ENCODE measurements around the gene ASXL1.

Gene ASXL1

DNA sequence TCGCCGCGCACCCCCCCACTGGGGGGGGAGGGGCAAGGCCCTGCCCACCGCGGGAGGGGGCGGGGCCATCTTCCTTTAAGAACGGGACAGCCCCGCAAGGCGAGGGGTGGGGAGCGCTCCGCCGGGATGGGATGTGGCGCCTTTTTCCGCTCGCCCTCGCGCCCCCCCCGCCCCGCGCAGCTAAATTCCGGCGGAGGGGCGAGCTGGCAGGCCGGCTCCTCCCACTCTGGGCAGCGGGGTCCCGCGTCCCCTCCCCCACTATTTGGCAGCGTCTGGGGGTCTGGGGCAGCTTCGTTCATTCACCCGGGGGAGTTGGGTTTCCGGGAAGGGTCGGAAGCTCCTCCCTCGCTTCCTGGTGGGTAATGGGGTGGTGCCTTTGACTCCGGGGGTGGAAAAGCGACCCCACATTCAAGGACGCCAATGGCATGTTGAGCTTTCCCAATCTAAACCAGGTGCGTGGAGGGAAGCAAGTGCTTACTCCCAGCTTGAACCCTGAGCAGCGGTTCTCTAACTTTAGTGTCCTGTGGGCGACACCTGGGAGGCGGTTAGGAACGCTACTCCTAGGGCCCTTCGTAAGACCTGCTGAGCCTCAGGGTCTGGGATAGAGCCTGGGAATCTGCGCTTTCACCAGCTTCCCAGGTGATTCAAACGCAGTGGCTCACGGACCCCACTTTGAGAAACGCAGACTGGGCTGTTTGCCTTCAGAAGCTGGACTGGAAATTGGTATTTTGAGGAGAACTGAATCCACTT is 927 bp downstream of the ASXL1 start:
- TF ChIP-seq ISL1 (CRISPR knock-in tag; IDR thresholded peaks at IDR 0.05) (no peak), TOX (CRISPR knock-in tag; IDR thresholded peaks at IDR 0.05; ENCODE audit: borderline replicate concordance) (no peak), GLIS3 (CRISPR knock-in tag; IDR thresholded peaks at IDR 0.05) (0 out of 2 replicates have a peak, but pooled peaks have one; percentile 44), BACH2 (CRISPR knock-in tag; IDR thresholded peaks at IDR 0.05; ENCODE audit: borderline replicate concordance) (no peak), ZC3H10 (CRISPR knock-in tag; IDR thresholded peaks at IDR 0.05) (no peak), PPARA (CRISPR knock-in tag; IDR thresholded peaks at IDR 0.05; ENCODE audit: borderline replicate concordance) (no peak), ZNF8 (CRISPR knock-in tag; IDR thresholded peaks at IDR 0.05) (no peak), SNAI2 (CRISPR knock-in tag; IDR thresholded peaks at IDR 0.05) (no peak), ZFP3 (CRISPR knock-in tag; IDR thresholded peaks at IDR 0.05) (no peak)
- TF ChIP-seq, protein P1, sequence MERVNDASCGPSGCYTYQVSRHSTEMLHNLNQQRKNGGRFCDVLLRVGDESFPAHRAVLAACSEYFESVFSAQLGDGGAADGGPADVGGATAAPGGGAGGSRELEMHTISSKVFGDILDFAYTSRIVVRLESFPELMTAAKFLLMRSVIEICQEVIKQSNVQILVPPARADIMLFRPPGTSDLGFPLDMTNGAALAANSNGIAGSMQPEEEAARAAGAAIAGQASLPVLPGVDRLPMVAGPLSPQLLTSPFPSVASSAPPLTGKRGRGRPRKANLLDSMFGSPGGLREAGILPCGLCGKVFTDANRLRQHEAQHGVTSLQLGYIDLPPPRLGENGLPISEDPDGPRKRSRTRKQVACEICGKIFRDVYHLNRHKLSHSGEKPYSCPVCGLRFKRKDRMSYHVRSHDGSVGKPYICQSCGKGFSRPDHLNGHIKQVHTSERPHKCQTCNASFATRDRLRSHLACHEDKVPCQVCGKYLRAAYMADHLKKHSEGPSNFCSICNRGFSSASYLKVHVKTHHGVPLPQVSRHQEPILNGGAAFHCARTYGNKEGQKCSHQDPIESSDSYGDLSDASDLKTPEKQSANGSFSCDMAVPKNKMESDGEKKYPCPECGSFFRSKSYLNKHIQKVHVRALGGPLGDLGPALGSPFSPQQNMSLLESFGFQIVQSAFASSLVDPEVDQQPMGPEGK (CRISPR knock-in tag; IDR thresholded peaks at IDR 0.05; ENCODE audit: borderline replicate concordance): peak; percentile 89; the same call in 1 of the 2 replicates
- TF ChIP-seq, protein P2, sequence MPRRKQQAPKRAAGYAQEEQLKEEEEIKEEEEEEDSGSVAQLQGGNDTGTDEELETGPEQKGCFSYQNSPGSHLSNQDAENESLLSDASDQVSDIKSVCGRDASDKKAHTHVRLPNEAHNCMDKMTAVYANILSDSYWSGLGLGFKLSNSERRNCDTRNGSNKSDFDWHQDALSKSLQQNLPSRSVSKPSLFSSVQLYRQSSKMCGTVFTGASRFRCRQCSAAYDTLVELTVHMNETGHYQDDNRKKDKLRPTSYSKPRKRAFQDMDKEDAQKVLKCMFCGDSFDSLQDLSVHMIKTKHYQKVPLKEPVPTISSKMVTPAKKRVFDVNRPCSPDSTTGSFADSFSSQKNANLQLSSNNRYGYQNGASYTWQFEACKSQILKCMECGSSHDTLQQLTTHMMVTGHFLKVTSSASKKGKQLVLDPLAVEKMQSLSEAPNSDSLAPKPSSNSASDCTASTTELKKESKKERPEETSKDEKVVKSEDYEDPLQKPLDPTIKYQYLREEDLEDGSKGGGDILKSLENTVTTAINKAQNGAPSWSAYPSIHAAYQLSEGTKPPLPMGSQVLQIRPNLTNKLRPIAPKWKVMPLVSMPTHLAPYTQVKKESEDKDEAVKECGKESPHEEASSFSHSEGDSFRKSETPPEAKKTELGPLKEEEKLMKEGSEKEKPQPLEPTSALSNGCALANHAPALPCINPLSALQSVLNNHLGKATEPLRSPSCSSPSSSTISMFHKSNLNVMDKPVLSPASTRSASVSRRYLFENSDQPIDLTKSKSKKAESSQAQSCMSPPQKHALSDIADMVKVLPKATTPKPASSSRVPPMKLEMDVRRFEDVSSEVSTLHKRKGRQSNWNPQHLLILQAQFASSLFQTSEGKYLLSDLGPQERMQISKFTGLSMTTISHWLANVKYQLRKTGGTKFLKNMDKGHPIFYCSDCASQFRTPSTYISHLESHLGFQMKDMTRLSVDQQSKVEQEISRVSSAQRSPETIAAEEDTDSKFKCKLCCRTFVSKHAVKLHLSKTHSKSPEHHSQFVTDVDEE (CRISPR knock-in tag; IDR thresholded peaks at IDR 0.05): 0 out of 2 replicates have a peak, but pooled peaks have one; percentile 36
- TF ChIP-seq, protein P3, sequence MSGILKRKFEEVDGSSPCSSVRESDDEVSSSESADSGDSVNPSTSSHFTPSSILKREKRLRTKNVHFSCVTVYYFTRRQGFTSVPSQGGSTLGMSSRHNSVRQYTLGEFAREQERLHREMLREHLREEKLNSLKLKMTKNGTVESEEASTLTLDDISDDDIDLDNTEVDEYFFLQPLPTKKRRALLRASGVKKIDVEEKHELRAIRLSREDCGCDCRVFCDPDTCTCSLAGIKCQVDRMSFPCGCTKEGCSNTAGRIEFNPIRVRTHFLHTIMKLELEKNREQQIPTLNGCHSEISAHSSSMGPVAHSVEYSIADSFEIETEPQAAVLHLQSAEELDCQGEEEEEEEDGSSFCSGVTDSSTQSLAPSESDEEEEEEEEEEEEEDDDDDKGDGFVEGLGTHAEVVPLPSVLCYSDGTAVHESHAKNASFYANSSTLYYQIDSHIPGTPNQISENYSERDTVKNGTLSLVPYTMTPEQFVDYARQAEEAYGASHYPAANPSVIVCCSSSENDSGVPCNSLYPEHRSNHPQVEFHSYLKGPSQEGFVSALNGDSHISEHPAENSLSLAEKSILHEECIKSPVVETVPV (CRISPR knock-in tag; IDR thresholded peaks at IDR 0.05): no peak
- ATAC-seq: peak; percentile 26

DNA sequence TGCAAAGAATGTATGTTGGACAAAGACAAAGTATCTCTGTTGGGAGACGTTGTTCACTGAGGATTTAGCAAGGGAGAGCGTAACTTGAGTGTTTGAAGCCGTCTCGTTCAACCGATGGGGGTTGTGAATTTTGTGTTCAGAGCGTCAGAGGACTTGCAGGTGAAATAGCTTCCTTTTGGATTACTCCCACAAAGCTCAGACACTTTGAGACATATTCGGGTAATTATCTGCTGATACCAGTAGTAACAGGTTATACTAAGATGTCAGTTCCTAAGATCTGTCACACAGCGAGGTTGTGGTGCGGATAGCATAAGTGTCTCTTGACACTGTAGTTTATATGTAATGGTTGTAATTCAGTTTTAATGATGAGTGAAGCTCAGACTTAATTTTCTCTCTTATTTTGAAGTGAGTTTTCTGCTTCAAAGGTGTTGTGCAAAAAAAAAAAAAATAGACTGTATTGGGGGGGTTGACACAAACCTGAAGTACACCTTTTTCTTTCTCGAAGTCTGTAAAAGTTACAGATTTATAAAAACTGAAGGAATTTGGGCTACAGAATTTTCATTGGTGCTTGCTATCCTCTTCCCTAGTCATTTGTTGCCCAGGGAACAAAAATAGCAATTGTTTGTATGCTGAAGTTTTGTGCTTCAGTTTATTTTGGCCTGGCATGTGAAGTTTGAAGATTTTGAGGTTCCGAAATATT is 1.7 kb downstream of the ASXL1 start:
- TF ChIP-seq TCF4 (CRISPR knock-in tag; IDR thresholded peaks at IDR 0.05; ENCODE audit: borderline replicate concordance) (no peak), ZNF8 (CRISPR knock-in tag; IDR thresholded peaks at IDR 0.05) (no peak), SNAI2 (CRISPR knock-in tag; IDR thresholded peaks at IDR 0.05) (no peak), ARNTL (CRISPR knock-in tag; IDR thresholded peaks at IDR 0.05; ENCODE audit: borderline replicate concordance, low read depth) (no peak), ZNF565 (CRISPR knock-in tag; conservative IDR thresholded peaks at IDR 0.05; ENCODE audit: low read depth) (no peak)
- no peak for ATAC-seq

DNA sequence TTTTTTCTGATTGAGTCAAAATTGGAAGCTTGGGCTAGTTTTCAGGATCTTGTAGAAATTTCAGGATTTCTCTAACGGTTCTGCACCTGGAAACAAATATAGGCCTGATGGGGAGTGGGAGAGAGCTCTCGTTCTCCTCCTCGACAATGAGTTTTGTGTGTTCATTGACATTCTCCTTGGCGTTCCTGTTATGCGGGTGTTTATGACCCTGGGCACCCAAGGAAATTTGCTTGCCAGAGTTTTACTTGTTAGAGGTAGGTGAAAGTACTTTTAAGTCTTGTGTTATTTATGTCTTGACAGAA is 2.2 kb downstream of the ASXL1 start:
- TF ChIP-seq ARNTL (CRISPR knock-in tag; IDR thresholded peaks at IDR 0.05; ENCODE audit: borderline replicate concordance, low read depth): no peak
- TF ChIP-seq, protein P2 (CRISPR knock-in tag; IDR thresholded peaks at IDR 0.05): no peak
- no peak for TF ChIP-seq ZNF70 (CRISPR knock-in tag; IDR thresholded peaks at IDR 0.05)
- TF ChIP-seq ISL1 (CRISPR knock-in tag; IDR thresholded peaks at IDR 0.05): no peak
- TF ChIP-seq, protein P4, sequence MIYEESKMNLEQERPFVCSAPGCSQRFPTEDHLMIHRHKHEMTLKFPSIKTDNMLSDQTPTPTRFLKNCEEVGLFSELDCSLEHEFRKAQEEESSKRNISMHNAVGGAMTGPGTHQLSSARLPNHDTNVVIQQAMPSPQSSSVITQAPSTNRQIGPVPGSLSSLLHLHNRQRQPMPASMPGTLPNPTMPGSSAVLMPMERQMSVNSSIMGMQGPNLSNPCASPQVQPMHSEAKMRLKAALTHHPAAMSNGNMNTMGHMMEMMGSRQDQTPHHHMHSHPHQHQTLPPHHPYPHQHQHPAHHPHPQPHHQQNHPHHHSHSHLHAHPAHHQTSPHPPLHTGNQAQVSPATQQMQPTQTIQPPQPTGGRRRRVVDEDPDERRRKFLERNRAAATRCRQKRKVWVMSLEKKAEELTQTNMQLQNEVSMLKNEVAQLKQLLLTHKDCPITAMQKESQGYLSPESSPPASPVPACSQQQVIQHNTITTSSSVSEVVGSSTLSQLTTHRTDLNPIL (CRISPR knock-in tag; IDR thresholded peaks at IDR 0.05; ENCODE audit: low read depth): no peak
- TF ChIP-seq PPARA (CRISPR knock-in tag; IDR thresholded peaks at IDR 0.05; ENCODE audit: borderline replicate concordance): no peak
- TF ChIP-seq ZC3H10 (CRISPR knock-in tag; IDR thresholded peaks at IDR 0.05): no peak
- TF ChIP-seq, protein P5, sequence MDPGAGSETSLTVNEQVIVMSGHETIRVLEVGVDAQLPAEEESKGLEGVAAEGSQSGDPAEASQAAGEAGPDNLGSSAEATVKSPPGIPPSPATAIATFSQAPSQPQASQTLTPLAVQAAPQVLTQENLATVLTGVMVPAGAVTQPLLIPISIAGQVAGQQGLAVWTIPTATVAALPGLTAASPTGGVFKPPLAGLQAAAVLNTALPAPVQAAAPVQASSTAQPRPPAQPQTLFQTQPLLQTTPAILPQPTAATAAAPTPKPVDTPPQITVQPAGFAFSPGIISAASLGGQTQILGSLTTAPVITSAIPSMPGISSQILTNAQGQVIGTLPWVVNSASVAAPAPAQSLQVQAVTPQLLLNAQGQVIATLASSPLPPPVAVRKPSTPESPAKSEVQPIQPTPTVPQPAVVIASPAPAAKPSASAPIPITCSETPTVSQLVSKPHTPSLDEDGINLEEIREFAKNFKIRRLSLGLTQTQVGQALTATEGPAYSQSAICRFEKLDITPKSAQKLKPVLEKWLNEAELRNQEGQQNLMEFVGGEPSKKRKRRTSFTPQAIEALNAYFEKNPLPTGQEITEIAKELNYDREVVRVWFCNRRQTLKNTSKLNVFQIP (CRISPR knock-in tag; IDR thresholded peaks at IDR 0.05; ENCODE audit: borderline replicate concordance, low read depth): no peak
- no peak for ATAC-seq
